ENCODE results near the gene NCAM2.

GRCh38 chr21:21367583-21367982 lies 369.4 kb downstream of the NCAM2 start:
- TF ChIP-seq CTCF (IDR thresholded peaks at IDR 0.05) = no peak
- no peak for TF ChIP-seq POLR2A (IDR thresholded peaks at IDR 0.05)
- TF ChIP-seq EP300 (IDR thresholded peaks at IDR 0.05) = no peak
- no peak for TF ChIP-seq POLR2AphosphoS5 (IDR thresholded peaks at IDR 0.05)
